HG03520 (cell line): ENCODE measurements around the gene SH3TC2.
"Not testable (repeated sequence)": the region's sequence is repeated elsewhere in the genome, so short reads cannot be mapped to it uniquely, and the experiment has no call there.

Experiments used
- ATAC-seq: cut with Tn5 transposase; IDR thresholded peaks from one replicate; pipeline ENCODE4 v1.9.1; 2021; ENCODE audit warnings: mild to moderate bottlenecking, moderate library complexity; ENCODE audit not compliant: unreplicated experiment

SH3TC2 gene

DNA sequence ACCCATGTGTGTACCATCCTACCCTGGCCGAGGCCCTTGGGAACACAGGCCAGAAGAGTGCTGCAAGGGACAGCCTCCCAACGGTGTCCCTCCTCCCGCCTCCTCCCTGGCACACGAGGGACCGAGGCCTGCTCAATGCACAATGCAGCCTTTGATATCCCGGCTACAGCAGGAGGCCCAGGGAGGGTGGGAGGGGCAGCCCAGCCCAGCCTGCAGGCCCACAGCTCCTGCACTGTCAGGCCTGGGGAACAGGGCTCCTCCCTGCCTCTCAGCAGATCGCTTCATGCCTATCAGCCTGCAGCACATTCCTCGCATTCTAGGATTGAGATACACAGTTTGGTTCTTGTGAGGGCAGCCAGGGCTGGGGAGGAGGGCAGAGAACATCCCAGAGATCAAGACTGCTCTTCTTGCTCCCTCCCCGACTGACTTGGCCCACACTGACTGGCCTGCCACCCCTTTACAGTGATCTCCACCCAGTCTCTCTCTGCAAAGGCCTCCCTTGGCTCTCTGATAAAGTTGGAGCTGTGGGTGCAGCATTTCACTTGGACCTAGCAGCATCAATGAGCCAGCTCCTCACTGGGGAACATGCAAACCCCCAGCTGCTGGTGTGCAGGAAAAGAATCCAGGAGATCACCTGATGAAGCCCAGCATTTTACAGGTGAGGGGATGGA, at the start of gene SH3TC2:
SH3TC2 (minus strand) TSS at position 46 of the 671 bp plus-strand sequence; CDS start at position 6, 40 bp downstream.
- ATAC-seq, result no peak

- no peak for ATAC-seq
These were observed 47.5 kb upstream of the SH3TC2 start for GRCh38 chr5:149110406-149110805.

DNA sequence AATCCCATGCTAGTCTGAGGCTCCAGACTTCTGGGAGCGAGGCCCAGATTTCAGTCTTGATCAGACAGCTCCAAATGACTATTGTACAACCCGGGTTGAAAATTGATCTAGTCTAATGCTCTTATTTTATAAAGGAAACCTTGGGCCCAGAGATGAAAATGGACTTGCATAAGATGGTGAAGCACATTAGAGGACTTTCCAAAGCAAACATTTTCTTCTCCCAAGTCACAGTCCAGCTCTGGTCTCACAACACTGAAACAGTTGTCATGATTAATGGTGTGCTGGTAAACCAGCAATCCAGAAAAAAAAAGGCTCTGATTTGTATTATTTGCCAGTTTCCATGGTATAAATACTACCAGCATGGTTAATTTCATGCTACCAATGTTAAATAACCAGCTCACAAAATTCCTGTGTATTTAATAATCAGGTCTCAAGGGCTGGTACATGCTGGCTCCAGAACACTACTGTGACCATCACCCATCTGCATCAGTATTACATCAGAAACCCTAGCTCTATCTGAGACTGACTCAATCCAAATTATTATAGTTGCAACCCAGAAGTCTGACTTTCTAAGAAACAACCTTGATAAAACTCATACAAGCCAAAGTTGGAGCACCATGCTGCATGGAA, 45.9 kb upstream of the SH3TC2 start:
- ATAC-seq, result no peak

DNA sequence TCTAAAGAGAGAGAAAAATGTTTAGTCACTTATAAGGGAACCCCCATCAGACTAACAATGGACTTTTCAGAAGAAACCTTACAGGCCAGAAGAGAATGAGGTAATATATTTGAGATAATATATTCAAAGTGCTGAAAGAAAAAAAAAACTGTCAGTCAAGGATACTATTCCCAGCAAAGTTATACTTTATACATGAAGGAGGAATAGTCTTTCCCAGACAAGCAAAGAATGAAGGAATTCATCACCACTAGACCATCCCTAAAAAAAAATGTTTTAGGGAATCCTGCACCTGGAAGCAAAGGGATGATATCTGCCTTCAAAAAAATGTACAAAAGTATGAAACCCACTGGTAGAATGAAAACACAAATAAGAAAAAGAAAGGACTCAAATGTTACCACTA, 37.5 kb upstream of the SH3TC2 start:
- ATAC-seq, result no peak

DNA sequence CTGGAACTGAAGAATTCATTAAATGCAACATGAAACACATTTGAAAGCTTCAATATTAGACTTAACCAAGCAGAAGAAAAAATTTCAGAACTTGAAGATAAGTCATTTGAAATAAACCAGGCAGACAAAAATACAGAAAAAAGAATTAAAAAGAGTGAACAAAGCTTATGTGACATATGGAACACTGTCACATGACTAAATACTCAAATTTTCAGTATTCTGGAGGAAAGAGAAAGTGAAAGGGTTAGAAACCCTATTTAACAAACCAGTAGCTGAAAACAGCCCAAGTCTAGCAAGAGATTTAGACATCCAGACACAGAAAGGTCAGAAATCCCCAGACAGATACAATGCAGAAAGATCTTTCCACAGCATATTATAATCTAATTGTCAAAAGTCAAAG, 37.1 kb upstream of the SH3TC2 start:
- ATAC-seq, result no peak

GRCh38 chr5:149094996-149095395, 32.1 kb upstream of the SH3TC2 start:
- no peak for ATAC-seq

DNA sequence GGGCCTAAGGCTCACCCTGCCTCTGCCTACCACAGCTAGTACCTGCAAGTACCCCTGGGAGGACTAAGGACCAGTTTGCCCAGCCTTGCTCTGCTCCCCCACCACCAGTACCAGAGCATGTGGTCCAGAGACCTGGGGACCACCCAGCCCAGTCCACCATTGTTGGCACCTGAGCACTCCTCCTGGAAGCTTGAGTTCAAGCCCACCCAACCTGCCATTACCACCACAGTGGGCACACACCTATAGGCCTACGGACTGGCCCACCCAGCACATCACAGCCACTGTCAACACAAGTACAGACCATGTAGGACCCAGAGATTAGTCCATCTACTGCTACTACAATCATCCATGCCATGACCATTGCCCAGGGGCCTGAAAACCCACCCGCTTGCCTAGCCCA, 30.8 kb upstream of the SH3TC2 start:
- ATAC-seq, result no peak

- ATAC-seq, result no peak
These were observed 26.9 kb upstream of the SH3TC2 start for GRCh38 chr5:149089796-149090195.

GRCh38 chr5:149088686-149089085, 25.8 kb upstream of the SH3TC2 start:
- no peak for ATAC-seq

- ATAC-seq, result no peak
These were observed 21.0 kb upstream of the SH3TC2 start for GRCh38 chr5:149083846-149084245.

DNA sequence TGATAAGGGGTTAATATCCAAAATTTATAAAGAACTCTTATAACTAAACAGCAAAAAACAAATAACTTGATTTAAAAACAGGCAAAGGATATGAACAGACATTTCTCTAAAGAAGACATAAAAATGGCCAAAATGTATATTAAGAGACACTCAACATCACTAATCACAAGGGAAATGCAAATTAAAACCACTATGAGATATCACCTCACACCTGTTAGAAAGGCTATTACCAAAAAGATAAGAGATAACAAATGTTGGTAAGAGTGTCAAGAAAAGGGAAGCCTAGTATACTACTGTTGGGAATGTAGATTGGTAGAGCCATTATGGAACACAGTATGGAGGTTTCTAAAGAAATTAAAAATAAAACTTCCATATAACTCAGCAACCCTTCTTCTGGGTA, 19.4 kb upstream of the SH3TC2 start:
- no peak for ATAC-seq

- no peak for ATAC-seq
These were observed 17.4 kb upstream of the SH3TC2 start for GRCh38 chr5:149080294-149080693.

DNA sequence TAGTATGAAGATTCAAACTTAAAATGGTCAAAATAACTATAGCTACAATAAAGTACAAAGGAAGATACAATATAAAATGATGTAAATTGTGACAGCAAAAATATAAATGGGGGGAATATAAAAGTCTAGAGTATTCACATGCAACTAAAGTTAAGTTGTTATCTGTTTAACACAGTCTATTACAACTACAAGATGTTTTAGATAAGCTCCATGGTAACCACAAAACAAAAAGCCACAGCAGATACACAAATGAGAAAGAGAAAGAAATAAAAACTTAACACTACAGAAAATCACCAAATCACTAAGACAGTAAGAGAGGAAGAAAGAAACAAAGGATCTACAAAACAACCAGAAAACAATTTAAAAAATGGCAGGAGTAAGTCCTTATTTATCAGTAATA, 17.0 kb upstream of the SH3TC2 start:
- ATAC-seq, result no peak

GRCh38 chr5:149074071-149074470, 11.2 kb upstream of the SH3TC2 start:
- not testable (repeated sequence) for ATAC-seq

DNA sequence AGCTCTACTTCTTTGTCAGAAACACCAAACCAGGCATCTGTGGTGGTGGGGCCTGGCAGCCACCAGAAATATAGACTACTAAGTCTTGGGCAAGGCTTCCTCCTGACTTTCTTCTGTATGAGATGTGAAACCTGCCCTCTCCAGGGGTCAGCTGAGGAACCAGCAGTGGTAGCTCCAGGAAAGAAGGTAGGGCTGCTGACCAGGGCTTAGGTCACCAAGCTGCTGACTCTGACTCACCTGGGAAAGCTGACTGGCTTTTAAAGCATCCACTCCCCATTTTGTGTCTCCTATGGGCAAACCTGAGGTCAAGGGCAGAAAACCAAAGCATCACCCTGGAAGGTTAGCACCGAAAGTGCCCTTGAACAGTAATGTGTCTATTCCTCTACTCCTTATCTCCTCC, 10.4 kb upstream of the SH3TC2 start:
- no peak for ATAC-seq

GRCh38 chr5:149072791-149073190, 9.9 kb upstream of the SH3TC2 start:
- no peak for ATAC-seq

DNA sequence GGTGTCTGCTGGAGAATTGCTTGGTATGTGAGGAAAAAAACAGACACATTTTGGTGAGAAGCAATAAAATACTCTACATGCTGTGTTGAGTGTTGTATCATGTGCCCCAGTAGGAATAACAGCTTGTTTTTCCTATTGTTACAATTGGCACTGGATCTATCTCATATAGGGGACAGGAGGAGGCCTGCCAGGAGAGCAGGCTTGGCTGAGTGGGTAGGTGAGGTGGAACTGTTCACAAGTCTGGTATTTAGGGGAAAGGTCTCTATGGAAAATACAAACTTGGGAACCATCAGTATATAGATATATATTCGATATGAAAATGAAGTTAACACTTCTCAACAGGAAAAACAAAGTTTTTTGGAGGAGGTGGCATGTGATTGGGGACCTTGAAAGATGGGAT, 9.5 kb upstream of the SH3TC2 start:
- no peak for ATAC-seq

DNA sequence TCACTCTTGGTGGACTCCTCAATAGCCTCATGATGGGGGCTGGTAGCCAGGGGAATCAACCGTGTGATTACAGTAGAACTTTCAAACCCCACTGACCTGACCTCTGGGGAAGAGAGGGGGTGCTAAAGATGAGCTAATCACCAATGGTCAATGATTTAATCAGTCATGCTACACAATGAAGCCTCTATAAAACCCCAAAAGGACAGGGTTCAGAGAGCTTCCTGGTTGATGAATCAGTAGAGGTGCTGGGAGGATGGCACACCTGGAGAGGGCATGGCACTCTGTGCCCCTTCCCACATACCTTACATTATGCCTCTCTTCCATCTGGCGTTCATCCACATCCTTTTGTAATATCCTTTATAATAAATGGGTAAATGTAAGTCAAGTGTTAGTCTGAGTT, 8.9 kb upstream of the SH3TC2 start:
- no peak for ATAC-seq

DNA sequence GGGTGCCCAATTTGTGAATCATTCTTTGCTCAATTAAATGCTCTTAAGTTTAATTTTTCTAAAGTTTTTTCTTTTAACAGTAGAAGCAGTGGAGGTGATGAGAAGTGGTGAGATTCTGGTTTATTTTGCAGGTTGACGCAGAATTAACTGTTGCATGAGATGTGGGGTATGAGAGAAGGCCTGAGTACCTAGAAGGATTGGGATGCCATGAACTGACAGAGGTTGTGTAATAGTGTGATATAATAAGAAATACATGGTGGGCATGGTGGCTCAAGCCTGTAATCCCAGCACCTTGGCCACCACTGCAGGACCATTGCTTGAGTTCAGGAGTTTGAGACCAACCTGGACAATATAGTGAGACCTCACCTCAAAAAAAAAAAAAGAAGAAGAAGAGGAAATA, 8.4 kb upstream of the SH3TC2 start:
- ATAC-seq, result no peak

GRCh38 chr5:149069711-149070110, 6.8 kb upstream of the SH3TC2 start:
- ATAC-seq, result no peak

- no peak for ATAC-seq
These were observed 1.1 kb upstream of the SH3TC2 start for GRCh38 chr5:149063896-149064478.

DNA sequence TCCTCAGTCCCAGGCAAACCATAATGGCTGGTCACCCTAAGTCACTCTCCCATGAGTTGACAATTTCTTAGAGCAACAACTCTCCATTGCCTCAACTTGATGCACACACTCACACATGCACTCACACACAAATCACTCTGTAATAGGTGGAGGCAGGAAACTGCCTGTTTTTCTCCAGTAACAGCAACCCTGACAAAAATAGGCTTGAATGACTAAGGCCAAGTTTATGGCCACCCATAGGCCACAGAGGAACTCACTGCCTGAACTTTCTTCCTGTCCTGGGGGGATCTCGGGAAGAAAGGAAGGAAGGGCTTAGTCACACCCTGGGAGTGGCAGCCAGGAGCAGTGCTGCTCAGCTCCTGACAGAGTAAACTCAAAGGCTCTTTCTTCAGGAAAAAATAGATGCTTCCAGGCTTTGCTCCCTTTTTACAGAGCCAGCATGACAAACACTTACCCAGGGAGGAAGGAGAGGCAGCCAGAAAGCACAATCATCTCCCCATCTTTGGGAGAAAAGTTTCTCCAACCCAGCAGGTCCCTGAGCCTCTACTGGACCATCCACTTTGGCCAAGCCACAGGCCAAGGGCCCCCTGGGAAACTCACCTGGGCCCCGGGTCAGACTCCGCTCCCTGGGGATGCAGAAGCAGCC, 368 bp downstream of the SH3TC2 start:
- ATAC-seq, result no peak
